H54 (cell line): ENCODE data around the gene TICRR.
"Not testable (repeated sequence)": the region's sequence is repeated elsewhere in the genome, so short reads cannot be mapped to it uniquely, and the experiment has no call there.

Experiments
- DNase-seq: peaks from one replicate; pipeline ENCODE4 v3.0.0; 2011; ENCODE audit warnings: low spot score, mixed read lengths; ENCODE audit not compliant: insufficient read length
- FAIRE-seq: peaks from 3 replicates; lab custom pipeline; 2011; peaks lifted over from hg19 to GRCh38; lab: Jason Lieb, UNC
- POLR2A ChIP-seq: IDR thresholded peaks from 2 replicates; pipeline ENCODE4 v1.6.1; 2011; ENCODE audit warnings: low read depth, mild to moderate bottlenecking, low read length

TICRR gene, protein sequence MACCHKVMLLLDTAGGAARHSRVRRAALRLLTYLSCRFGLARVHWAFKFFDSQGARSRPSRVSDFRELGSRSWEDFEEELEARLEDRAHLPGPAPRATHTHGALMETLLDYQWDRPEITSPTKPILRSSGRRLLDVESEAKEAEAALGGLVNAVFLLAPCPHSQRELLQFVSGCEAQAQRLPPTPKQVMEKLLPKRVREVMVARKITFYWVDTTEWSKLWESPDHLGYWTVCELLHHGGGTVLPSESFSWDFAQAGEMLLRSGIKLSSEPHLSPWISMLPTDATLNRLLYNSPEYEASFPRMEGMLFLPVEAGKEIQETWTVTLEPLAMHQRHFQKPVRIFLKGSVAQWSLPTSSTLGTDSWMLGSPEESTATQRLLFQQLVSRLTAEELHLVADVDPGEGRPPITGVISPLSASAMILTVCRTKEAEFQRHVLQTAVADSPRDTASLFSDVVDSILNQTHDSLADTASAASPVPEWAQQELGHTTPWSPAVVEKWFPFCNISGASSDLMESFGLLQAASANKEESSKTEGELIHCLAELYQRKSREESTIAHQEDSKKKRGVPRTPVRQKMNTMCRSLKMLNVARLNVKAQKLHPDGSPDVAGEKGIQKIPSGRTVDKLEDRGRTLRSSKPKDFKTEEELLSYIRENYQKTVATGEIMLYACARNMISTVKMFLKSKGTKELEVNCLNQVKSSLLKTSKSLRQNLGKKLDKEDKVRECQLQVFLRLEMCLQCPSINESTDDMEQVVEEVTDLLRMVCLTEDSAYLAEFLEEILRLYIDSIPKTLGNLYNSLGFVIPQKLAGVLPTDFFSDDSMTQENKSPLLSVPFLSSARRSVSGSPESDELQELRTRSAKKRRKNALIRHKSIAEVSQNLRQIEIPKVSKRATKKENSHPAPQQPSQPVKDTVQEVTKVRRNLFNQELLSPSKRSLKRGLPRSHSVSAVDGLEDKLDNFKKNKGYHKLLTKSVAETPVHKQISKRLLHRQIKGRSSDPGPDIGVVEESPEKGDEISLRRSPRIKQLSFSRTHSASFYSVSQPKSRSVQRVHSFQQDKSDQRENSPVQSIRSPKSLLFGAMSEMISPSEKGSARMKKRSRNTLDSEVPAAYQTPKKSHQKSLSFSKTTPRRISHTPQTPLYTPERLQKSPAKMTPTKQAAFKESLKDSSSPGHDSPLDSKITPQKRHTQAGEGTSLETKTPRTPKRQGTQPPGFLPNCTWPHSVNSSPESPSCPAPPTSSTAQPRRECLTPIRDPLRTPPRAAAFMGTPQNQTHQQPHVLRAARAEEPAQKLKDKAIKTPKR (N-terminal part only)

DNA sequence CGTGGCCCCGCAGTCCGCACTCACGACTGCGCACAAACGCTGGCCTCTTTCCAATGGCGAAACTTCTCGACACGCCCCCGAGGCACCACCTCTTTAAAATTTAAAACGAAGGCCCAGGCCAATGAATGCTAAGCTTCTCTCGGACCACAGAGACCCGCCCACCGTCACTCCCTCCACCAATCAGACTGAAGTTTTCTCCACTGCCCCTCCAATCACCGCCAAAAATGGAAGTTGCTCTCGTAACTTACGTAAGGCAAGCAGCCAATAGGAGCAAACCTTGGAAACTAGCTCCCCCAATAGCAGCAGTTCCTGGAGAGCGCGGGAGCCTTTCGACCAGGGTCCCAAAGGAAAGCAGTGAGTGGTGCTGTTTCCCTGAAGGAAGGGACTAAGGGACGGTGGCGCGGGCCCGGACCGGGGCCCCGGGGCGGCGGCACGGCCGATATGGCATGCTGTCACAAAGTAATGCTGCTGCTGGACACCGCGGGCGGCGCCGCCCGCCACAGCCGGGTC lies at the start of gene TICRR:
TICRR (plus strand) TSS at position 324 of the 510 bp plus-strand sequence; CDS start at position 442, 118 bp downstream.
- TF ChIP-seq POLR2A: peak; percentile 75
- peak; percentile 71 for FAIRE-seq
- DNase-seq: peak; percentile 78

DNA sequence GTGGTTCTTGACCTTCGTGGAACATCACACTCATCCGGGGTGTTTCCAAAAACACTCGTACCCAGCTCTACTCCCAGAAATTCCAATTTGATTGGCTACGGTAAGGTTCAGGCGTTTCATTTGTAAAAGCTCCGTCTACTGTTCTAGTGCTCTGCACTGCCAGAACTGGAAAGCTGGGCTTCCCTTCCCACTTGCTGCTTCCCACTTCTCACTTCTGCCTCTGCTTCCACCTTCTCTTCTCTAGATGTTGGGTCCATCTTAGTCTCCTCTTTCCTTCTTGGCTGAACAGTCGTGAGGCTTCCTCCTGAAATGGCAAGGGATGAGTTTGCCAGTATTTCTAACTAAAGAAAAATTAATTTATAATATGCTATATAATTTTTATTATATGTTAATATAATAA lies 49.1 kb upstream of the TICRR start:
- TF ChIP-seq POLR2A: no peak
- no peak for FAIRE-seq
- no peak for DNase-seq

DNA sequence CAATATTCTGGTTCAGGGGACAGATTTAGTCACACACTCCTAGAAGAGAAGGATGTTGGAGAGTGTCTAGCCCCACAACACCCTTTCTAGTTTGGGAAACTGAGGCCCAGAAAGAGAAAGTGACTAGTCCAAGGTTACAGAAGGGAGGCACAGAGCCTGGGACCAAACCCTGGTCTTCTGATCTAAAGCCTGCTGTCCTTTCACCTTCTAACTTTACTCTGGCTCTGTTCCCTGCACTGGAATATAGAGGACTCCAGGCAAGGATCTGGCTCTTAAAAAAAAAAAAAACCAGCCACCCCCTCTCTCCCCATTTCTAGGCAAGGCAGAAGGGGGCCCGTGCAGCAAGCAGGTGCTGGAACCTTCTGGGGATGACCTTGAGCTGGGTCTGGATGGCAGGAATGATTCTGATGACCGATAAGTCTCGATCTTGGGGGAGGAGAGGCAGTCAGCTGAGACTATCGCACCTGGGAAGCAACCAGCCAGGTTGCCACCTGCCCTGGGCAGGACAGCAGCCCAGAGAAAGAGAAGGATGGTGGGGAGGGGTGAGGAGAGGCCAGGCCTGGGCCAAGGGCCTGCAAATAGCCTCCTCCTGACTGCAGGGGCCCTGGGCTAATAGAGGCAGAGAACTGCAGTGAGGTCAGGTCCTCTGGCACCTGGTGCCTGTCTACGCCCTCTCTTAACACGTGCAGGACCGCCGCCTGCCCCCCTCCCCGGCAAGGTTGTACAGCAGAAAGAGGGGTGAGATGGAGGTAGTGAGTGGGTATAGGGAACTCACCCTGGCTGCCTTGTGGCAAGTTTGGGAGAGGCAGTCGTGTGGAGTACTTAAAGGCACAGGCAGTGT lies 48.4 kb upstream of the TICRR start:
- DNase-seq (no peak), FAIRE-seq (no peak)
- TF ChIP-seq POLR2A: no peak

DNA sequence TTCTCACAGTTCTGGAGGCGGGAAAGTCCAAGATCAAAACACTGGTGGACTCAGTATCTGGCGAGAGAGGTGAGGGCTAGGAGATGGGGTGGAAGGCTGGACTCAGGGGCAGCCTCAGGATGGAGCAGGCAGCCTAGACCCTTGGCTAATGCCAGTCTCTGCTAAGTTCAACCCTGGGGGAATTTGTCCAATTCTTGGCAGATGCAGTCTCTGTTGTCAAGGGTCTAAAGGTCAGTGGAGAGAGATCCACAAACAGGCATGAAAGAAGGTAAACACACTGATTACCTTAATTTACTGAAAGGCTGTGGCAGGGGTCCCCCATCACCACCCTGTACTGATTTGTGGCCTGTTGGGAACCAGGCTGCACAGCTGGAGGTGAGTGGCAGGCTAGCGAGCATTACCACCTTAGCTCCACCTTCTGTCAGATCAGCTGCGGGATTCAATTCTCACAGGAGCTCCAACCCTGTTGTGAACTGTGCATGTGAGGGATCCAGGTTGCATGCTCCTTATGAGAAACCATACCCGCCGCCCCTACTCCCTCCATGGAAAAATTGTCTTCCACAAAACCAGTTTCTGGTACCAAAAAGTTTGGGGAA lies 46.4 kb upstream of the TICRR start:
- FAIRE-seq (no peak), DNase-seq (no peak)
- TF ChIP-seq POLR2A: no peak

DNA sequence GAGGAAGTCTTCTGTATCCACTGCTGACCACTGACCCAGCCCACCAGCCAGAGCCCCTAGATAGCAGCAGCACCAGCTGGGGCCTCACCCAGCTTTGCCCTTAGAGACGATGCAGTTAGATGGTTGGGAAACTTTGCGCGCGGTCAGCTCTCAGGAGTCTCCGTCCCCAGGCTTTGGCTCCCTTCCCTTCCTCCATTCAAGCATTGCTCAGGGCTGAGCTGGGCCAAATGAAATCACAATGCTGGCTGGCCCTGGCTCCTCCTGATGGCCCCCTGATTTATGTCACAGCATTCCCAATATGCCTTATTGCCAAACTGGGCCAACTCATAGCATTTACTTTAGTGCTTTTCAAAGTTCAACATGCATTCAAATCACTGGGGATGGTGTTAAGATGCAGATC lies 44.3 kb upstream of the TICRR start:
- DNase-seq (no peak), FAIRE-seq (no peak)
- no peak for TF ChIP-seq POLR2A

DNA sequence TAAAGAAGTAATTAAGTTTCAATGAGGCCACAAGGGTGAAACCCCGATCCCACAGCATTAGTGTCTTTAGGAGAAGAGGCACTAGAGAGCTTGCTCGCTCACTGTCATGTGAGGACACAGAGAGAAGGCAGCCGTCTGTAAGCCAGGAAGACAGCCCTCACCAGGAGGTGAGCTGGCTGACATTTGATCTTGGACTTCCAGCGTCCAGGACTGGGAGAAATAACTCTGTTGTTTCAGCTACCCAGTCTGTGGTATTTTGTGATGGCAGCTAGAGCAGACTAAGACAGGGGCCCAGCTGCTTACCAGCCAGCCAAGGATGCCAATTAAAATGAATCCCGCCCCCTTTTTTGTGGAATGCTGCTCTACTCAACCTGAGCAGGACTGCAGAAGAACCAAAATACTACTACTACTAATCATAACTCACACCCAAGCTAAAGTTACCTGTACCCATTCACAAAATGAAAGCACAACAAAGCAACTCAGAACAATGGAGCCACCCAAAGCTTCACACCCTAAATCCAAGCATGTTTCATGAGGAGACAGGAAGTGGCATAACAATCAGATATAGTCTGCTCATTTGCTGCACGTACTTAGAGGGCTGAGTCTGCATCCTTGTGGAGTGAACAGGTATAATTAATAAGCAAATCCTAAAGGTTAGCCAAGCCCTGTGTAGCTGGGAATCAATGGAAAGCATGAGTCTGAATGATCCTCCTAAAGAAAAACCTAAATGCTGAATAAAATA lies 43.3 kb upstream of the TICRR start:
- DNase-seq: no peak
- FAIRE-seq: no peak
- no peak for TF ChIP-seq POLR2A

DNA sequence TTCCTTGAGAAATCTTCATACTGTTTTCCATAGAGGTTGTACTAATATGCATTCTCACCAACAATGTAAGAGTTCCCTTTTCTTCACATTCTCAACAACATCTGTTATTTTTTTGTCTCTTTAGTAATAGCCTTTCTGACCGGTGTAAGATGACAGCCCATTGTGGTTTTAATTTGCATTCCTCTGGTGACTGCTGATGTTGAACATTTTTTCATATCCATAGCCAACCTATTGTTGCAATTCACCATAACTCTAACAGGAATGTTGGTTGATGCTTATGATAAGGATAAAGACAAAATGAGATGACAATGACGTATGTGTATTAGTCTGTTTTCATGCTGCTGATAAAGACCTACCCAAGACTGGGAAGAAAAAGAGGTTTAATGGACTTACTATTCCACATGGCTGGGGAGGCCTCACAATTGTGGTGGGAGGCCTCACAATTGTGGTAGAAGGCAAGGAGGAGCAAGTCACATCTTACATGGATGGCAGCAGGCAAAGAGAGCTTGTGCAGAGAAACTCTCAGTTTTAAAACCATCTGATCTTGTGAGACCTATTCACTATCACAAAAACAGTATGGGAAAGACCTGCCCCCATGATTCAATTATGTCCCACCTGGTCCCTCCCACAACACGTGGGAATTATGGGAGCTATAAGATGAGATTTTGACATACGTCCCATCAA lies 41.3 kb upstream of the TICRR start:
- FAIRE-seq (no peak), DNase-seq (no peak)
- TF ChIP-seq POLR2A: no peak

DNA sequence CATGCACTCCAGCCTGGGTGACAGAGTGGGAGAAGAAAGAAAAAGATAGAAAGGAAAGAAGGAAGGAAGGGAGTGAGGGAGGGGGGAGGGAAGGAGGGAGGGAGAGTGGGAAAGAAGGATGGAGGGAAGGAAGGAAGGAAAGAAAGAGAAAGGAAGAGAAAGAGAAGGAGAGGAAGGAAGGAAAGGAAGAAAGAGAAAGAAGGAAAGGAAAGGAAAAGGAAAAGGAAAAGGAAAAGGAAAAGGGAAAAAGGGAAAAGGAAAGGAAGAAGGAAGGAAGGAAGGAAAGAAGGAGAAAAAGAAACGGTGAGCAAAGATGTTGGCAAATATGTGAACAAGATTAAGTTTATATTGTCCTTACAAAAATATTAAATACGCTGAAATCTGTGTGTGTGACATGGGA lies 36.2 kb upstream of the TICRR start:
- FAIRE-seq (no peak), DNase-seq (no peak)
- TF ChIP-seq POLR2A: no peak

DNA sequence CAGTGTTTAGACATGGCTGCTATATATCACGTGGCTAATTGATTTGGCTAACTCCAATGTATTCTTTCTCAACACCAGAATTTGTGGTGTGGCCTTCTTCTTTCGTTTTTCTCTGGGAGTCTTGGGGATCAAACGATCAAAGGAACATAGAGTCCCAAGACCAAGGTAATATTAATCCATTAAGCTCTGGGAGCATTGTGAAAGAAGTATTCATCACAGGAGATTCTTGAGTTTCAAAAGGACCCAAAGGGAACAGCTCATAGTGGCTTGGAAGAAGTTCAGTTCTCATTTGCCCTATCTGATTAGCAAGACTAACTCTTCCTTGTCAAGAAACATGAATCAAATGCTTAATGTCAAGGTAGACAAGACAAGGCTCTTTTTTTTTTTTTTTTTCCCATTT lies 32.9 kb upstream of the TICRR start:
- no peak for FAIRE-seq
- TF ChIP-seq POLR2A: no peak

DNA sequence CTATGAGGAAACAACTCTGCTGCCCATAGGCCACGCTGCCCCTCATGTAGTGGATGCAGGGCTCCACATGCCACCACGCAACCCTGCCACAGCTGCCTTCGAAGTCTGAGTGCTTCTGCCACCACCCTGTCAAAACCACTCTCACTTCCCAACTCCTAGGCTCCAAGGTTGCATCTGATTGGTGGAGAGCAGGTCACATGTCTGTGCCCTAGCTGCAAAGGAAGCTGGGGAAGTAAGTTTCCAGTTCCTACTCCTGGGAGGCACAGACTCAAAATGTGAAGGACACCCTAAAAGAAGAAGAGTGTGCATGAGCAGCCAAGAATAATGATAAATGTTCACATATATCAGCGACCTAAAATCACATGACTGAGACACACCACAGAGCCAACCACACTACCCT lies 31.9 kb upstream of the TICRR start:
- no peak for TF ChIP-seq POLR2A
- DNase-seq (no peak), FAIRE-seq (no peak)

More for the DNA sequence above, 32.9 kb upstream of the TICRR start:
- DNase-seq: no peak

DNA sequence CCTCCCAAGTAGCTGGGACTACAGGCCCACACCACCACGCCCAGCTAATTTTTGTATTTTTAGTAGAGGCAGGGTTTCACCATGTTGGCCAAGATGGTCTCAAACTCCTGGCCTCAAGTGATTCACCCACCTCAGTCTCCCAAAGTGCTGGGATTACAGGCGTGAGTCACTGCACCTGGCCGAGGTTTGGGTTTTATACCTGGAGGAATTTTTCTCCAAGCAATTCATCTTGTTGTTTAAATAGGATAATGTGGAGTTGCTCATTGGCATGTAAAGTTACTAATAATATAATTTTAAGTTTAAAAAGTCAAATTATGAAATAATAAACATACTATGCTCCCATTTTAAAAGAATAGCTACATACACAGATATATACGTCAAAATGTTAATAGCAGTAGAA lies 26.1 kb upstream of the TICRR start:
- not testable (repeated sequence) for FAIRE-seq, DNase-seq
